SW 1271 (cell line): ENCODE measurements around the gene SLC30A7.
"Not testable (repeated sequence)": the region's sequence is repeated elsewhere in the genome, so short reads cannot be mapped to it uniquely, and the experiment has no call there.

Source experiments
- DNase-seq, 2 experiments: peaks; one replicate each; lab custom pipeline; 2025; lab: John Stamatoyannopoulos, UW

Gene SLC30A7

GRCh38 chr1:100895540-100896480, at the start of gene SLC30A7:
Gene SLC30A7 (plus strand): TSS chr1:100896090. CDS start chr1:100896263, 173 bp downstream.
- peak; percentile 85 to 91 for DNase-seq

GRCh38 chr1:100847361-100848082, 48.4 kb upstream of the SLC30A7 start:
- no peak for DNase-seq

- no peak for DNase-seq
Observed at GRCh38 chr1:100851726-100852125, 44.2 kb upstream of the SLC30A7 start.

- no peak for DNase-seq
Observed at GRCh38 chr1:100852976-100853375, 42.9 kb upstream of the SLC30A7 start.

- not testable (repeated sequence) for DNase-seq
Observed at GRCh38 chr1:100855116-100855515, 40.8 kb upstream of the SLC30A7 start.

GRCh38 chr1:100860397-100860991, 35.4 kb upstream of the SLC30A7 start:
- DNase-seq = no peak

GRCh38 chr1:100861379-100861778, 34.5 kb upstream of the SLC30A7 start:
- no peak for DNase-seq

GRCh38 chr1:100862591-100862990, 33.3 kb upstream of the SLC30A7 start:
- DNase-seq = no peak

GRCh38 chr1:100866041-100866900, 29.6 kb upstream of the SLC30A7 start:
- peak in 1 of 2 experiments; percentile 48 for DNase-seq

GRCh38 chr1:100866901-100867206, 29.0 kb upstream of the SLC30A7 start:
- no peak for DNase-seq

- DNase-seq = peak in 1 of 2 experiments; percentile 54
Observed at GRCh38 chr1:100868364-100868995, 27.4 kb upstream of the SLC30A7 start.

- no peak for DNase-seq
Observed at GRCh38 chr1:100869996-100870395, 25.9 kb upstream of the SLC30A7 start.

- no peak for DNase-seq
Observed at GRCh38 chr1:100874433-100874832, 21.5 kb upstream of the SLC30A7 start.

- no peak for DNase-seq
Observed at GRCh38 chr1:100875228-100875627, 20.7 kb upstream of the SLC30A7 start.

- DNase-seq = no peak
Observed at GRCh38 chr1:100876291-100876690, 19.6 kb upstream of the SLC30A7 start.

- no peak for DNase-seq
Observed at GRCh38 chr1:100879422-100879821, 16.5 kb upstream of the SLC30A7 start.

- DNase-seq = no peak
Observed at GRCh38 chr1:100881687-100882086, 14.2 kb upstream of the SLC30A7 start.

- no peak for DNase-seq
Observed at GRCh38 chr1:100882698-100883097, 13.2 kb upstream of the SLC30A7 start.

- no peak for DNase-seq
Observed at GRCh38 chr1:100883963-100884362, 11.9 kb upstream of the SLC30A7 start.

- not testable (repeated sequence) for DNase-seq
Observed at GRCh38 chr1:100889007-100889406, 6.9 kb upstream of the SLC30A7 start.

- not testable (repeated sequence) for DNase-seq
Observed at GRCh38 chr1:100889869-100890482, 5.9 kb upstream of the SLC30A7 start.
